Measurements from ENCODE around the gene RAB11FIP3.
A peak's percentile ranks its signal among the peaks of the same experiment; 100 is the strongest.

RAB11FIP3 gene

DNA sequence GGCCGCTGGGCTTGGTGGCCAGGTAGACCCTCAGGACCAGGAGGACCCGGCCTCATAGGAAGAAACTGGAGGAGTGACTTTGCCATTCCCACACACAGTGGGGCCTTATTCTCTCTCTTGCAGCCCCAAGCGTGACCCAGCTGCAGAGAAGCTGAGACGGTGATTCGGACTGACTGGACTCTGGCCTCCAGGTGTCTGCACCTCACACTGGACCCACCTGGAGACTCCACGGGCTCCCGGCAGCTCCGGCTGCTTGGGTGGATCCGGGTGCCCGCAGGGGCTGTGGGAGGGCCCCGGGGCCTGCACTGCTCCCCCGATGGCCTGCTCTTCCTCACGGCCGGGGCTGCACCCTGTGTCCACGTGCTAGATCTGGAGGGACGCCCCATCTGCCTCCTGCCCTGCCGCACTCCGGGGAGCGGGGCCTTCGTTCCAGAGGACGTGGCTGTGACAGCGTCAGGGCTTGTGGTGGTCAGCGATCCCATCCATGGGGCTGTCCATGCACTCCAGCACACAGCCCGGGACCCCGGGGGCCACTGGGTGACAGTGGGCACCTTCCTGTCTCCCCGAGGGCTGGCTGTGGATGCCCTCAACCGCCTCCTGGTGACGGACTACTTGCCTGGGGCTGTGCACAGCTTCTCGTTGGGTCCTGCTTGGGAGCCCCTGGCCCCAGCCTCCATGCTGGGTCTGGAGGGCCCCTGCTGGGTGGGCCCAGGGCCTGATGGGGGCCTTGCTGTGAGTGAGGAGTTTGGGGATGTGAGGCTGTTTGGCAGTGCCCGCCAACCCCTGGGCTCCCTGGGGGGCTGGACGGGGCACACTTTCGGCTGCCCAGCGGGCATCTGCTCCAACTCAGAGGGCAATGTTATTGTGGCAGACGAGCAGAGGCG is 142.2 kb downstream of the RAB11FIP3 start:
- DNase-seq (ENCODE audit: low spot score): no peak

DNA sequence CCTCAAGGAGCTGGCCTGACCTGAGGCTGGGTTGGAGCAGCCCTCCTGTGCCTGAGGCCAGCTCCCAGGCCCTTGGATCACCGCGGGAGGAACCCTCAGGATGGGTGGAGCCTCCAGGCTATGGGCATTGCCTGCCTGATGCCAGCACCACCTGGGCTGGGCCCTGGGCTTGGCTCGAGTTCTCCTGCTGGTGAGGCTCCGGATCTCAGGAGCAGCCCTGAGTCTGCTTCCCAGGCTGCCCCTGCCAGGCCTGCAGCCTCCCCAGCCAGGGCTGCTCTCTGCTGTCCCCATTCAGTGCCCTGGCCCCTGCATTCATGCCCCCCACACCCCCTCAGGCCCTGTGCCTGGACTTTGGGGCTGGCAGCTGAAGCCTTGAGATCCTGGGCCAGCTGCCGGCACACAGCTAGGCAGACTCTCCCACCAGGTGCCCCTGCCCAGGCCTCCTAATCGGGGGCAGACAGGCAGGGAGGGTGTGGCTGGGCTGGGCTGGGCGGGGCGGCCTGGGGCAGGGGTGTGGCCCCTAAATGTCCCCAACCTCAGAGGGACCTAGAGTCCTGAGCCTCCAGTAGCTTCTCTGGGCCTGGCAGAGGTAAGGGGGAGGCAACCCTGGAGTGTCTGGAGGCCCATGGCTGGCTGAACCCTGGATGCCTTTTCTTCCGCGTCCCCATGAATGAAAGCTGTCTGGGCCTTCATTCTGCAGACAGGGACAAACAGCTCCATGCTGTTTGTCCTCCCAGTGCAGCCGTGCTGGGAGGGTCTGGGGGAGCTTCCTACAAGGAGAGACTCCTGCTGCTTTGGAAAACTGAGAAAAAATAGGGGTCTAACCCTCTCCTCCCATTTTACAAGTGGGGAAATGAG is 143.2 kb downstream of the RAB11FIP3 start:
- DNase-seq (ENCODE audit: low spot score): no peak

DNA sequence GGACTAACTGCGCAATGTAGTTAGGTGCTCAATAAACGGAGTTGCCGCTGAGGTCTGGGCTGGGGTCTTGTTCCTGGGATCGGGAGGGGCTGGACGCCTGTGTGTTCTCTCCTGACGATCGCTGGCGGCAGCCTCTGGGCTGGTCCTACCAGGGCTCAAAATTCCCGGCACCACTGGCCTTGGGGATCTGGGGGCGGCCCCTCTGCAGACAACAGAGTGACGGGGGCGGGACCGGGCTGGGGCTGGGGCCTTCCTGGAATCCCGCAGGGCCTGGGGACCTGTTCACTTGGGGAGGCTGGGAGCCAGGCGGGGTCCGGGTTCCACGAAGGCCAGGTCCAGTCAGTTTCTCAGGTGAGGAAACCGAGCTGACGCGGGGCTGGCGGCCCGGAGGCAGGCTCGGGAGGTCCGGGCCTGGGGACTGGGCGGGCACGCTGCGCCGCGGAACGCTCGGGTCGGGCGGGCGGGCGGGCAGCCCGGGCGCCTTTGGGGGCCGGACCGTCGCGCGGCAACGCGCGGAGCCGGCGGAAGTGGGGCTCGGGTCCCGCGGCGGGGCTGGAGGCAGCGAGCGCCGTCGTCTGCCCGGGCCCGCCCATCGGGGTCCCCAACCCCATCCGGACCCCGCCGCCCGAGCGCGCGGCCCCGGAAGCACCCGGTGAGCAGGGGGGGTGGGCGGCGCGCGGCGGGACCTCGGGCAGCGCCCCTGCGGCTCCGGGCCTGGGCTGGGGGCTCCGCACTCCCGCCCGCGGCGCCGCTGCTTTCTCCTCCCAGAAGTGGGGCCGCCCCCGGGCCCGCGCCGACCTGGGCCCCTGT is 144.2 kb downstream of the RAB11FIP3 start, which contains the start of gene PIGQ:
TSS of gene PIGQ (plus strand) at position 524 of the 810 bp plus-strand sequence. CDS start 4,107 bp downstream, outside the sequence.
- peak; percentile 94 for DNase-seq (ENCODE audit: low spot score)

All from AG08396 (cell line).